Mesenchymal stem cell (in vitro differentiated cells and primary cell): ENCODE measurements around the gene NKAPL.

Experiments
- DNase-seq: peaks from one replicate; pipeline ENCODE4 v3.0.0-alpha.2; 2013
- H2AFZ ChIP-seq: one replicate; pipeline ENCODE4 v1.6.1; 2013; ENCODE audit warnings: low read depth, mild to moderate bottlenecking, control low read depth, inconsistent platforms, low read length, moderate library complexity
- H2AK5ac ChIP-seq: 2 replicates; pipeline ENCODE4 v1.6.1; 2013; ENCODE audit warnings: low read length, moderate library complexity, mild to moderate bottlenecking, inconsistent platforms; ENCODE audit not compliant: severe bottlenecking
- H2BK120ac ChIP-seq: one replicate; pipeline ENCODE4 v1.6.1; 2013; ENCODE audit warnings: low read depth, mild to moderate bottlenecking, inconsistent platforms, low read length, moderate library complexity
- H2BK12ac ChIP-seq, 2 experiments: one replicate each; pipeline ENCODE4 v1.6.1; 2013; ENCODE audit warnings: inconsistent platforms in 2 of 2, low read length in 2 of 2, mild to moderate bottlenecking in 2 of 2, moderate library complexity in 2 of 2, control low read depth in 1 of 2
- H2BK15ac ChIP-seq: one replicate; pipeline ENCODE4 v1.6.1; 2013; ENCODE audit warnings: mild to moderate bottlenecking, low read depth, inconsistent platforms; ENCODE audit not compliant: poor library complexity, severe bottlenecking
- H2BK5ac ChIP-seq: 2 replicates; pipeline ENCODE4 v1.6.1; 2013; ENCODE audit warnings: low read depth, mild to moderate bottlenecking, low read length, control low read depth, inconsistent platforms; ENCODE audit not compliant: poor library complexity, severe bottlenecking
- H3K14ac ChIP-seq, 2 experiments: one replicate each; pipeline ENCODE4 v1.6.1; 2013; ENCODE audit warnings: inconsistent platforms in 2 of 2, low read length in 2 of 2, control low read depth in 1 of 2, mild to moderate bottlenecking in 1 of 2, moderate library complexity in 1 of 2
- H3K18ac ChIP-seq, 2 experiments: one replicate each; pipeline ENCODE4 v1.6.1; 2013; ENCODE audit warnings: inconsistent platforms in 2 of 2, low read length in 2 of 2, control low read depth in 1 of 2, low read depth in 1 of 2, mild to moderate bottlenecking in 1 of 2
- H3K23ac ChIP-seq, 2 experiments: one replicate each; pipeline ENCODE4 v1.6.1; 2013; ENCODE audit warnings: inconsistent platforms in 2 of 2, low read length in 2 of 2, mild to moderate bottlenecking in 2 of 2, moderate library complexity in 2 of 2, control low read depth in 1 of 2
- H3K27ac ChIP-seq: 2 replicates; pipeline ENCODE4 v1.5.1; 2013; ENCODE audit warnings: mild to moderate bottlenecking, moderate library complexity, low read length, control low read depth, inconsistent platforms; ENCODE audit not compliant: poor library complexity, severe bottlenecking
- H3K27me3 ChIP-seq, 2 experiments: 2 replicates each; pipeline versions ENCODE4 v1.6.1 to v1.7.0; 2013; ENCODE audit warnings: low read length in 2 of 2, mild to moderate bottlenecking in 2 of 2, moderate library complexity in 2 of 2, control low read depth in 1 of 2, inconsistent platforms in 1 of 2; ENCODE audit not compliant: control insufficient read depth in 1 of 2, insufficient read depth in 1 of 2
- H3K36me3 ChIP-seq, 2 experiments: 2 replicates each; pipeline versions ENCODE4 v1.6.1 to v1.7.0; 2013; ENCODE audit warnings: low read length in 2 of 2, control low read depth in 1 of 2, inconsistent platforms in 1 of 2, low read depth in 1 of 2, mild to moderate bottlenecking in 1 of 2; ENCODE audit not compliant: insufficient read depth in 2 of 2, control insufficient read depth in 1 of 2
- H3K4ac ChIP-seq, 2 experiments: one replicate each; pipeline ENCODE4 v1.6.1; 2013; ENCODE audit warnings: inconsistent platforms in 2 of 2, low read length in 2 of 2, mild to moderate bottlenecking in 2 of 2, moderate library complexity in 2 of 2, control low read depth in 1 of 2, low read depth in 1 of 2
- H3K4me1 ChIP-seq: 2 replicates; pipeline ENCODE4 v1.6.1; 2013; ENCODE audit warnings: low read depth, low read length, control low read depth; ENCODE audit not compliant: control insufficient read depth, insufficient read depth
- H3K4me2 ChIP-seq: 2 replicates; pipeline ENCODE4 v1.6.1; 2013; ENCODE audit warnings: low read length, mild to moderate bottlenecking, inconsistent platforms; ENCODE audit not compliant: poor library complexity, severe bottlenecking
- H3K4me3 ChIP-seq, 2 experiments: 2 replicates each; pipeline versions ENCODE4 v1.5.1 to v1.7.0; 2013; ENCODE audit warnings: low read length in 2 of 2, mild to moderate bottlenecking in 2 of 2, control low read depth in 1 of 2, low read depth in 1 of 2; ENCODE audit not compliant: insufficient read depth in 1 of 2
- H3K79me1 ChIP-seq: replicated peaks from 2 replicates; pipeline ENCODE4 v1.6.1; 2013; ENCODE audit warnings: mild to moderate bottlenecking, control low read depth, low read length, inconsistent platforms; ENCODE audit not compliant: poor library complexity, severe bottlenecking
- H3K9ac ChIP-seq: 2 replicates; pipeline ENCODE4 v1.7.0; 2013; ENCODE audit warnings: mild to moderate bottlenecking, low read length, moderate library complexity
- H3K9me3 ChIP-seq: 2 replicates; pipeline ENCODE4 v1.7.0; 2013; ENCODE audit warnings: mild to moderate bottlenecking, low read length; ENCODE audit not compliant: control insufficient read depth
- H4K8ac ChIP-seq: one replicate; pipeline ENCODE4 v1.6.1; 2013; ENCODE audit warnings: inconsistent platforms, mild to moderate bottlenecking, low read length, moderate library complexity
- H4K91ac ChIP-seq: one replicate; pipeline ENCODE4 v1.6.1; 2013; ENCODE audit warnings: mild to moderate bottlenecking, low read length, inconsistent platforms
- WGBS: methylation state at CpG from one replicate; pipeline ENCODE4 v1.1.7; 2013; ENCODE audit warnings: mixed read lengths; 5-methylcytosine and 5-hydroxymethylcytosine counted together

The NKAPL gene

DNA sequence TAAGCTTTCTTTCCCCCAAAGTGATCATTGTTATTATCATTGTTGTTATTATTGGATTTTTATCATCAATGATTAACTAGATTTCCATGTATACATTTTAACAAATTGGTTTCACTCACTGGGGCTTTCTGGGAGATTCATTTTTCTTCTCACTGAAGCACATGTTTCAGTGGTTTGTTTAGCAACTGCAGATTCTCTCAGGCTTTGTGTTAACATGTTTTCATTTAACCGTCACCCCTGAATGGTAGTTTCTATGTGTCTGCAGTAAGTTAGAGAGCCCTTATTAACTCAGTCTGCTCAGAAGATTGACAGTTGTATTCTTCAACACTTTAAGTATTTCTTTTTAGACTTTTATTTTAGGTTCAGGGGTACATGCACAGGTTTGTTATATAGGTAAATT, 19.5 kb upstream of the NKAPL start:
- no peak overlapping the region for H3K9ac ChIP-seq
- H3K4me3 ChIP-seq: no peak overlapping the region
- peaks cover 7% of the 10 kb centered on the region for H3K79me1 ChIP-seq
- no peak overlapping the region for H2BK15ac ChIP-seq
- peaks cover 0 to 31% of the 10 kb centered on the region in 2 experiments for H3K36me3 ChIP-seq
- H3K9me3 ChIP-seq: no peaks in the 10 kb centered on the region
- no peak overlapping the region for H3K14ac ChIP-seq
- H2BK120ac ChIP-seq: no peak overlapping the region
- WGBS: no CpG with 5 or more reads among the region's 1 CpG
- no peak overlapping the region for H3K4ac ChIP-seq
- H3K23ac ChIP-seq: no peak overlapping the region
- DNase-seq: no peak
- no peak overlapping the region for H4K91ac ChIP-seq
- H3K4me1 ChIP-seq: no peaks in the 10 kb centered on the region
- no peak overlapping the region for H2BK12ac ChIP-seq
- H3K4me2 ChIP-seq: no peak overlapping the region
- H3K27me3 ChIP-seq: no peaks in the 10 kb centered on the region
- H3K27ac ChIP-seq: no peak overlapping the region
- no peak overlapping the region for H2AFZ ChIP-seq
- H2BK5ac ChIP-seq: no peak overlapping the region
- H3K18ac ChIP-seq: no peak overlapping the region
- H4K8ac ChIP-seq: no peak overlapping the region
- H2AK5ac ChIP-seq: no peak overlapping the region

- Histone ChIP-seq H2AFZ (no peak overlapping the region), H3K9ac (no peak overlapping the region), H3K4me1 (no peaks in the 10 kb centered on the region), H4K8ac (no peak overlapping the region), H4K91ac (no peak overlapping the region), H2BK12ac (no peak overlapping the region), H3K36me3 (peaks cover 2 to 31% of the 10 kb centered on the region in 2 experiments), H3K4ac (no peak overlapping the region), H2BK5ac (no peak overlapping the region), H3K18ac (no peak overlapping the region), H3K14ac (no peak overlapping the region), H3K4me3 (no peak overlapping the region), H3K23ac (no peak overlapping the region), H3K27ac (no peak overlapping the region), H3K9me3 (no peaks in the 10 kb centered on the region), H2AK5ac (no peak overlapping the region), H3K4me2 (no peak overlapping the region), H3K79me1 (peaks cover 9% of the 10 kb centered on the region), H2BK120ac (no peak overlapping the region), H3K27me3 (no peaks in the 10 kb centered on the region), H2BK15ac (no peak overlapping the region)
- no peak for DNase-seq
- WGBS: no CpG with 5 or more reads among the region's 1 CpG
Measured at GRCh38 chr6:28240471-28240870, 18.6 kb upstream of the NKAPL start.

DNA sequence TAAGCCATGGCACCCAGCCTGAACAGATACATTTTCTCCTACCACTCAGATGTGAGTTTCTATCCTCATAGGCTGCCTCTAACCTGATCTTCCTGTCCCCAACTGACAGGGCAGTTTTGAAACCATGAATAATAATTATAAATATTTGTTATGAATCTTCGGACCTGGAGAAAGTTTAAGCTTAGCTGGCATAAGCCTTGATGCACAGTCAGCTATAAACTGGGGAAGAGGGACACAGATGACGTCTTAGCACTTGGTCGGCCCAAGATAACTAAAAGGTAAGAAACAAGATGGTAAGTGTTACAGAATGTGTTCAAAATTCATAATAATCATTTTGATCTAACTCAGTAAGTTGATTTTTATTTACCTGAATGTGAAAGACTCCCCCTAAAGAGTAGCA, 15.2 kb upstream of the NKAPL start:
- Histone ChIP-seq H2BK15ac (no peak overlapping the region), H2AFZ (no peak overlapping the region), H3K9ac (no peak overlapping the region), H4K8ac (no peak overlapping the region), H3K36me3 (peaks cover 21 to 57% of the 10 kb centered on the region in 2 experiments), H3K27ac (no peak overlapping the region), H3K4ac (no peak overlapping the region), H3K14ac (no peak overlapping the region), H2AK5ac (no peak overlapping the region), H2BK120ac (no peak overlapping the region), H3K9me3 (no peaks in the 10 kb centered on the region), H3K4me1 (no peaks in the 10 kb centered on the region), H3K18ac (no peak overlapping the region), H2BK12ac (no peak overlapping the region), H4K91ac (no peak overlapping the region), H3K79me1 (peaks cover 20% of the 10 kb centered on the region), H3K4me2 (no peak overlapping the region), H2BK5ac (no peak overlapping the region), H3K4me3 (no peak overlapping the region), H3K23ac (no peak overlapping the region), H3K27me3 (no peaks in the 10 kb centered on the region)
- WGBS: 100% methylated on average over 1 of the region's 3 CpGs
- DNase-seq: no peak

- 92% methylated on average over 6 of the region's 6 CpGs for WGBS
- Histone ChIP-seq H2BK12ac (no peak overlapping the region), H3K9ac (no peak overlapping the region)
Measured at GRCh38 chr6:28245206-28245941, 13.7 kb upstream of the NKAPL start.

More at GRCh38 chr6:28245206-28245941, 13.7 kb upstream of the NKAPL start:
- DNase-seq: no peak
- Histone ChIP-seq H3K4me2 (no peak overlapping the region), H2BK5ac (no peak overlapping the region), H3K14ac (no peak overlapping the region), H4K8ac (no peak overlapping the region), H3K27me3 (no peaks in the 10 kb centered on the region), H3K4me3 (no peak overlapping the region), H3K27ac (no peak overlapping the region), H4K91ac (no peak overlapping the region), H3K23ac (no peak overlapping the region), H3K18ac (no peak overlapping the region), H2AK5ac (no peak overlapping the region), H2BK120ac (no peak overlapping the region), H2BK15ac (no peak overlapping the region), H2AFZ (no peak overlapping the region), H3K4me1 (no peaks in the 10 kb centered on the region), H3K9me3 (no peaks in the 10 kb centered on the region), H3K36me3 (peaks cover 21 to 64% of the 10 kb centered on the region in 2 experiments), H3K4ac (no peak overlapping the region), H3K79me1 (peaks cover 23% of the 10 kb centered on the region)
